HAP-1 (cell line): ENCODE measurements around the gene KRABD2.
"Not testable (repeated sequence)": the region's sequence is repeated elsewhere in the genome, so short reads cannot be mapped to it uniquely, and the experiment has no call there.

Experiments used
- DNase-seq, 2 experiments: peaks; one replicate each; pipeline ENCODE4 v3.0.0-alpha.2; 2016 to 2020; ENCODE audit warnings: low spot score in 2 of 2
- H3K27me3 ChIP-seq: fragments of 250-450 bp; sonication (Bioruptor Pico); 2 replicates; pipeline ENCODE4 v1.5.1; 2020; ENCODE audit warnings: low read depth, mild to moderate bottlenecking, moderate library complexity
- H3K36me3 ChIP-seq: fragments of 250-450 bp; sonication (Bioruptor Pico); replicated peaks from 2 replicates; pipeline ENCODE4 v1.5.1; 2020; ENCODE audit warnings: mild to moderate bottlenecking
- H3K4me1 ChIP-seq: fragments of 250-450 bp; sonication (Bioruptor Pico); 2 replicates; pipeline ENCODE4 v1.5.1; 2020; ENCODE audit warnings: mild to moderate bottlenecking
- H3K4me3 ChIP-seq: fragments of 250-450 bp; sonication (Bioruptor Pico); 2 replicates; pipeline ENCODE4 v1.5.1; 2020; ENCODE audit warnings: mild to moderate bottlenecking, moderate library complexity
- H3K9me3 ChIP-seq: fragments of 250-450 bp; sonication (Bioruptor Pico); 2 replicates; pipeline ENCODE4 v1.5.1; 2020; ENCODE audit warnings: mild to moderate bottlenecking, moderate library complexity
- in situ Hi-C: fragments of 300-500 bp; cut with MboI; formaldehyde crosslinking; loops from 3 replicates; pipeline ENCODE4 v1.14.3; 2020; ENCODE audit warnings: low sequenced_read_pairs, inconsistent platforms, mixed read lengths

Gene KRABD2

GRCh38 chr17:8384801-8385378 is 8.4 kb upstream of the KRABD2 start:
- DNase-seq = no peak
- in situ Hi-C loops = loop anchor here (10.0 kb wide), 1 partner anchor 360 kb away; the partner anchor contains the start of gene CCDC42

DNA sequence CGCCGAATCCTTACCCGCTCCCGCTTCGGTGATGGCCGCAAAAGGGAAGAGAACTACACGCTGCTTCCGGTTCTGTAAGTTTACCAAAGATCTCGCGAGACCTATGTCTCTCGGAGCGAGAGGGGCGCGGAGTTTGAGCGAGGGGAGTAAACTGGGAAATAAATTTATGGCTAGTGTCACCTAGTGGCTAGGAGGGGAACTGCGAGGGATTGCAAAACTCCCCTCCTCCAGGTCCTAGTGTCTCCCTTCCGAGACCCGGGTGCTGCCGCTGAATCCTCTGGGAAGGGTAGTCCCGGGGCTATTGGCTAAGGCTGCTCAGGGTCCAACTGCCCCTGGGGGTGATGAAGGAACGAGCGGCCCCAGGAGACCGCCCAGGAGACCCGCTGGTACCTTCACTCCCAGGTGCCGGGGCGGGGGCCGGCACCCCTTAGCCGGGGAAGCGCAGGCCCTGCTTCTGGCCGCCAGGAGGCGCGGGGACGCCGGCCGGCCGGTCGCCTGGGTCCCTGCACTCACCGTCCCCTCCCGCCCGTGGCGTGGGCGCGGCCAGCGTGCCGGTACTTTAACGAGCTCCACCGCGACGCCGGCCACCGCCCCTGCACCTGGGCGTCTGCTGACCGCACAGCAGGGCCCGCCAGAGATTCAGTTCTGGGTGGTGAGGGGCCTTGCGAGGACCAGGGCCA is 6.8 kb upstream of the KRABD2 start, which contains the start of gene RPL26:
TSS of gene RPL26 (minus strand) at position 51 of the 680 bp plus-strand sequence. CDS start 883 bp downstream, outside the sequence.
- DNase-seq = peak; percentile 96 to 97
- in situ Hi-C loops = loop anchor here (10.0 kb wide), 1 partner anchor 362 kb away; the partner anchor contains the start of gene CCDC42
- Histone ChIP-seq H3K4me3 (peak within 1 kb of the TSS; percentile 85), H3K9me3 (no peaks in the 10 kb centered on the region), H3K36me3 (peaks cover 44% of the 10 kb centered on the region), H3K4me1 (peaks cover 22% of the 10 kb centered on the region), H3K27me3 (no peaks in the 10 kb centered on the region)

More at GRCh38 chr17:8384801-8385378, 8.4 kb upstream of the KRABD2 start:
- Histone ChIP-seq H3K4me3 (no peak overlapping the region), H3K27me3 (no peaks in the 10 kb centered on the region), H3K4me1 (peaks cover 22% of the 10 kb centered on the region), H3K36me3 (peaks cover 28% of the 10 kb centered on the region), H3K9me3 (no peaks in the 10 kb centered on the region)

- in situ Hi-C loops = loop anchor here (10.0 kb wide), 1 partner anchor 362 kb away; the partner anchor contains the start of gene CCDC42
- Histone ChIP-seq H3K4me3 (peak overlapping the region; percentile 85), H3K9me3 (no peaks in the 10 kb centered on the region), H3K36me3 (peaks cover 49% of the 10 kb centered on the region), H3K4me1 (peaks cover 22% of the 10 kb centered on the region), H3K27me3 (no peaks in the 10 kb centered on the region)
- no peak for DNase-seq
Measured at GRCh38 chr17:8382880-8383142, 6.3 kb upstream of the KRABD2 start.

GRCh38 chr17:8382052-8382879 is 5.8 kb upstream of the KRABD2 start:
- DNase-seq = no peak
- Histone ChIP-seq H3K36me3 (peaks cover 54% of the 10 kb centered on the region), H3K9me3 (no peaks in the 10 kb centered on the region), H3K4me3 (peak overlapping the region; percentile 85), H3K4me1 (peaks cover 22% of the 10 kb centered on the region), H3K27me3 (no peaks in the 10 kb centered on the region)
- in situ Hi-C loops = loop anchor here (10.0 kb wide), 1 partner anchor 363 kb away; the partner anchor contains the start of gene CCDC42

DNA sequence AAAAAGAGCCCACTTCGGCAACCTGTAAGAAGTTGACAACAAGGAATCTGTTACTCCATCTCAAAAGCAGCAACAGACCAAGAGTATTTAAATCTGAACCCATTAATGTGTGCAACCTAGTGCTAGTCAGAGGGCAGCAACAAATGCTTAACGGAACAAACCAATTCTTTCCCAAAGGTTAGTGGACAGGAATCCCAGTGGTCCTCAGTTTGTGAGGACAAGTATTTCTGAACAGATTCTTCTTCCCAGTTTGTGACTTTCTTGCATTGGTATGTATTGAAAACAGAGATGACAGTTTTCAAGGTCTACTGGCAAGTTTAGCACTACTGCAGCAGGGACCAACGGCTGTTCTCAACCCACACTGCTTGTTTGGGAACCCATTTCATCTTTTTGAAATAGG is 3.5 kb upstream of the KRABD2 start:
- no peaks in the 10 kb centered on the region for H3K27me3 ChIP-seq
- peak overlapping the region; percentile 85; the same call in 1 of the 2 replicates for H3K4me3 ChIP-seq
- H3K4me1 ChIP-seq = peaks cover 27% of the 10 kb centered on the region
- H3K36me3 ChIP-seq = peaks cover 61% of the 10 kb centered on the region
- in situ Hi-C loops = loop anchor here (10.0 kb wide), 1 partner anchor 365 kb away; the partner anchor contains the start of gene CCDC42
- DNase-seq = no peak
- H3K9me3 ChIP-seq = no peaks in the 10 kb centered on the region

GRCh38 chr17:8378117-8378516 is 1.6 kb upstream of the KRABD2 start:
- H3K9me3 ChIP-seq, H3K27me3 ChIP-seq, in situ Hi-C loops, DNase-seq, H3K4me3 ChIP-seq: not testable (repeated sequence)
- Histone ChIP-seq H3K36me3 (peaks cover 63% of the 10 kb centered on the region), H3K4me1 (peaks cover 22% of the 10 kb centered on the region)

DNA sequence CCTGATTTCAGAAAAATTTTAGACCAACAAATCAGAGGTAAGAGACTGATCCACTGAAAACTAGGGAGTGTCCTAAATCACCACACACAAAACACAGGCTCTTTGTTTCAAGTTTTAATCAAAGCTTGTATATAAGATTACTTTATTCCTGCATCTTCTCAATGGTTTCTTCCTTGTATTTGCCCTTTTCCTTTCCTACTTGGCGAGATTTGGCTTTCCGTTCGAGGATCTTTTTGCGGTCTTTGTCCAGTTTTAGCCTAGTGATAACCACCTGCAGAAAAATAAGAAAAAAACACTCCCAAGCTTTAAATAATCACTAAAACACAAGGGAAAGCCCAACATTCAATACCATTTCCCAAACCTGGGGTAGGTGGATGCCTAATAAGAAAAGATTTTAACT is 918 bp upstream of the KRABD2 start:
- no peaks in the 10 kb centered on the region for H3K9me3 ChIP-seq
- H3K27me3 ChIP-seq = no peaks in the 10 kb centered on the region
- peaks cover 60% of the 10 kb centered on the region for H3K36me3 ChIP-seq
- no peak for DNase-seq
- H3K4me3 ChIP-seq = no peak overlapping the region
- peaks cover 22% of the 10 kb centered on the region for H3K4me1 ChIP-seq
- in situ Hi-C loops = no loop called here

DNA sequence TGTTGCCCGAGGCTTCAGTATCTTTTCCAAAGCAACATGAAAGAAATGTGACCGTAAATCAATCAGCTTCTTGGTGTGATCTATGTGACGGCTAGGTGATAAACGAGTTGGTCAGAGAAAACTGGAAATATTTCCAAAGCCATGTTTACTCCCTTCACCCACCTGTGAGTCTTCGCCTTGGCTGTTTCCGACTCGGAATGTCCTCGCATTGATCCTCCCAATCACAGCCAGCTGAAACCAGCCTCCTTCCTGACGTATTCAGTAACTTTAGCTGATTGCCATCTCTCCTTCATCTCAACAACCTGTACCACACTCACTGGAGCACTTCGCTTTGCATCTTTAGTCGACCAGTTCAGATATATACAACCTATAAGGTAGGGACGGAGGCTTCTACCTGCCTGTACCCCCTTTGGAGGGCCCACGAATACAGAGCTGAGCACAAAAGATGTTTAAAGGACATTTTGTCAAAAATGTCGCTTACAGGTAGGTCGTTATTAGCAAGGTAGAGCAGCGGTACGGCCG is 705 bp downstream of the KRABD2 start:
- Histone ChIP-seq H3K9me3 (no peaks in the 10 kb centered on the region), H3K4me1 (peaks cover 10% of the 10 kb centered on the region), H3K4me3 (peak overlapping the region; percentile 48), H3K36me3 (peaks cover 44% of the 10 kb centered on the region), H3K27me3 (no peaks in the 10 kb centered on the region)
- peak in 1 of 2 experiments; percentile 39 for DNase-seq
- in situ Hi-C loops = no loop called here

DNA sequence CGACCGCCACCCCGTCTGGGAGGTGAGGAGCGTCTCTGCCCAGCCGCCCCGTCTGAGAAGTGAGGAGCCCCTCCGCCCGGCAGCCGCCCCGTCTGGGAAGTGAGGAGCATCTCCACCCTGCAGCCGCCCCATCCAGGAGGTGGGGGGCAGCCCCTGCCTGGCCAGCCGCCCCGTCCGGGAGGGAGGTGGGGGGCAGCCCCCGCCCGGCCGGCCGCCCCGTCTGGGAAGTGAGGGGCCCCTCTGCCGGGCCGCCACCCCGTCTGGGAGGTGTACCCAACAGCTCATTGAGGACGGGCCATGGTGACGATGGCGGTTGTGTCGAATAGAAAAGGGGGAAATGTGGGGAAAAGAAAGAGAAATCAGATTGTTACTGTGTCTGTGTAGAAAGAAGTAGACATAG is 2.6 kb downstream of the KRABD2 start:
- H3K9me3 ChIP-seq, H3K4me3 ChIP-seq, H3K4me1 ChIP-seq, in situ Hi-C loops, DNase-seq, H3K27me3 ChIP-seq: not testable (repeated sequence)
- H3K36me3 ChIP-seq = peaks cover 41% of the 10 kb centered on the region

- no peak for DNase-seq
- Histone ChIP-seq H3K27me3 (no peaks in the 10 kb centered on the region), H3K9me3 (no peaks in the 10 kb centered on the region), H3K36me3 (peaks cover 29% of the 10 kb centered on the region), H3K4me3 (no peak overlapping the region), H3K4me1 (peaks cover 5% of the 10 kb centered on the region; the same call in 1 of the 2 replicates)
- in situ Hi-C loops = no loop called here
Measured at GRCh38 chr17:8372422-8372821, 4.1 kb downstream of the KRABD2 start.

DNA sequence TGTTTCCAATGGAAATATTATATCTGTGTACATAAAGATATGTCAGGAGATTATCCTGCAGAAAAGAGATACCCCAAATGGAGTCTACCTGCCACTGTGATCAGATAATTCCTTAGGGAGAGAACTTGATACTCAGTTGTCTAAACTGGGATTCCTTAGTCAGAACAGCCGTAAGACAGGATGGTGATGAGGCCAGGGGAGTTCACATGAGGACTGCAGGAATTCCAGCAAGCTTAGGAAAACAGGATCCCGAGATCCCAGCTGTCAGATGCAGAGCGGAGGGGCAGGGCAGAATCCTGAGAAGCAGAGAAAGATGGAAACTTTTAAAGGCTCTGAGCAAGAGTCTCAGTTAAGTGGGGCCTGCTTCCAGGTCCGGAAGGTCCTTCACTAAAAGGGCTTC is 4.7 kb downstream of the KRABD2 start:
- Histone ChIP-seq H3K36me3 (peaks cover 23% of the 10 kb centered on the region), H3K4me1 (peaks cover 1% of the 10 kb centered on the region; the same call in 1 of the 2 replicates), H3K4me3 (no peak overlapping the region), H3K27me3 (no peaks in the 10 kb centered on the region), H3K9me3 (no peaks in the 10 kb centered on the region)
- DNase-seq = no peak
- in situ Hi-C loops = no loop called here

DNA sequence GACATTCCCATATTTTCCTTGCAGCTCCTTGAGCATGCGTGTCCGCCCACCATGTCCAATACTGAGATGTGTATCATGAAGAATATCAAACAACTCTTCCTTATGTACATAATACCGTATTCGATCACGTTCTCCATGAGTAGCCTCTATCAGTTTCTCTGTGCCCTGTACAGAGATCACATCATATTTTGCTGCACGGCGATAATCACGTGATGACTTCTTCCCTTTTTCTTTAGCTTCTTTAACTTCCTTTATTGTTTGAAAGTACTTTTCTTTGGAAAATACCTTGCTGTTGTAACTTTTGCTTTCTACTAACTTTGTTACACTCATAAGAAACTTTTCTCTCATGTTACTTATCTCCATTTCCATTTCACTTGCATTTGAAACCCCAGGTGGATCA is 6.6 kb downstream of the KRABD2 start:
- DNase-seq = no peak
- in situ Hi-C loops = no loop called here
- H3K4me1 ChIP-seq = no peaks in the 10 kb centered on the region

GRCh38 chr17:8368193-8368592 is 8.3 kb downstream of the KRABD2 start:
- H3K36me3 ChIP-seq = peaks cover 19% of the 10 kb centered on the region
- no peak overlapping the region for H3K4me3 ChIP-seq
- in situ Hi-C loops = no loop called here
- no peaks in the 10 kb centered on the region for H3K4me1 ChIP-seq
- H3K9me3 ChIP-seq = no peaks in the 10 kb centered on the region
- no peaks in the 10 kb centered on the region for H3K27me3 ChIP-seq
- DNase-seq = no peak

More for the DNA sequence above, 6.6 kb downstream of the KRABD2 start:
- no peaks in the 10 kb centered on the region for H3K9me3 ChIP-seq
- H3K4me3 ChIP-seq = no peak overlapping the region
- H3K36me3 ChIP-seq = peaks cover 19% of the 10 kb centered on the region
- no peaks in the 10 kb centered on the region for H3K27me3 ChIP-seq
